MCF 10A (cell line): ENCODE measurements around the gene BNIP1. TPM values are rescaled to one million over a fixed set of nuclear protein-coding genes. Genes with fewer than 3 reads are reported as not detected.

Experiments
- BruUV-seq: library from RNA; stranded (reverse); fragments of 400-500 nt; replicated peaks from 2 replicates; lab custom pipeline; 2021; lab: Mats Ljungman, UMichigan
- CTCF ChIA-PET: fragments of 300-600 bp; sonication (Branson Sonifier 250); formaldehyde crosslinking; extraction: SDS; loops from one replicate; lab custom pipeline; 2021; ENCODE audit warnings: antibody characterized with exemption, inconsistent platforms; lab: Yijun Ruan, JAX
- POLR2A ChIA-PET: fragments of 300-600, 350-650 bp; sonication (Branson Sonifier 250); formaldehyde crosslinking; extraction: SDS; loops from one replicate; lab custom pipeline; 2020; ENCODE audit warnings: antibody characterized with exemption, inconsistent platforms; lab: Yijun Ruan, JAX
- DNase-seq: peaks from one replicate; pipeline ENCODE4 v3.0.0-alpha.2; 2018; ENCODE audit not compliant: unreplicated experiment
- H3K27ac Mint-ChIP-seq: one replicate; pipeline ENCODE4 v1.8.0; 2022; ENCODE audit warnings: mild to moderate bottlenecking, low read depth, mixed read lengths; ENCODE audit not compliant: unreplicated experiment
- H3K27me3 Mint-ChIP-seq: one replicate; pipeline ENCODE4 v1.8.0; 2022; ENCODE audit warnings: mixed read lengths; ENCODE audit not compliant: insufficient read depth, unreplicated experiment
- H3K36me3 Mint-ChIP-seq: one replicate; pipeline ENCODE4 v1.8.0; 2022; ENCODE audit warnings: mild to moderate bottlenecking, moderate library complexity, mixed read lengths; ENCODE audit not compliant: insufficient read depth, unreplicated experiment
- H3K4me1 Mint-ChIP-seq: one replicate; pipeline ENCODE4 v1.8.0; 2022; ENCODE audit warnings: mixed read lengths; ENCODE audit not compliant: insufficient read depth, unreplicated experiment
- H3K4me3 Mint-ChIP-seq: one replicate; pipeline ENCODE4 v1.8.0; 2022; ENCODE audit warnings: mild to moderate bottlenecking, moderate library complexity, mixed read lengths; ENCODE audit not compliant: unreplicated experiment
- H3K9me3 Mint-ChIP-seq: one replicate; pipeline ENCODE4 v1.8.0; 2022; ENCODE audit warnings: mixed read lengths; ENCODE audit not compliant: unreplicated experiment
- intact Hi-C: fragments of 100-400 bp; cut with micrococcal nuclease; formaldehyde crosslinking; loops from 2 replicates; pipeline ENCODE4 v1.14.1; 2022
- total RNA-seq: library from RNA; stranded (reverse); gene quantifications from 2 replicates; pipeline ENCODE4 v1.2.3, GENCODE V29; 2022
- TF ChIP-seq, protein P1 (sequence below): fragments of 200-600 bp; IDR thresholded peaks from one replicate; pipeline ENCODE4 v1.8.0; 2022; ENCODE audit warnings: antibody characterized with exemption, mild to moderate bottlenecking; ENCODE audit not compliant: unreplicated experiment

BNIP1 gene
- total RNA-seq, 1 experiment from 2014 or later: 35.1 TPM

DNA sequence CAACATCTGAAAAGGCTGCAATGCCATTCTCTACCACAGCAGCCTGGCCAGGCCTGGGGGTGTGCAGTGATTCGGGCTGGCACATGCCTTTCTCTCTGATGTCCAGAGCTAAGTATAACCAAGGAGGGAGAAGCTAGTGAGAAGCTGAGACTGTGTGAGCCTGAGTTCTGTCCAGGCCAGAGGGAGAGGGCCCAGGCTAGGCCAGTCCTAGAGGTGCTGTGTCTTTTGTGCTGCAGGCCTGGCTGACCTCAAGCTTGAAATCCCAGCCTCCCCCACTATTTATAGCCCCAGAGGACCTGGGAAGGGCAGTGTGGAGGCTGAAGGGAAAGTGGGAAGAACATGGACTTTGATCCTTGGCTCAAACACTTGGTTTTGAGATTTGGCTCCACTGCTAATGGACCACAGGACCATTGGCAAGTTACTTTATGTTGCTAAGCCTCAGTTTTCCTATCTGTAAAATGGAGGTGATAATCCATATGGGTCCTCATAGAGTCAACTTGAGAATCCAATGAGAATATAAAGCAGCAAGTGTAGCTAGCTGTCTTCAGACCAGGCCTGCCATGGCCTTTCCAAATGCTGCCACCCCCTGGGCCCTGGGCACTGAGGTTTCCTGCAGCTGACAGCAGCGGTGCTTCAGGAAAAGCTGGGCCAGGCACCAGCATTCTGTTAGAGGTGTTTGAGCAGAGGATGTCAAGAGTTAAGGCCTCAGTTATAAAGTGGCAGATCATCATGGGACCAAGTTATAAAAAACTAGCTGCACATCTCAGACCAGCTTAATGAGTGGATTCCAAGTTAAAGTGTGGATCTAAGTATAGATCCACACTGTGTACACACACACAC lies 21.1 kb downstream of the BNIP1 start:
- ChIA-PET POLR2A (interaction anchor here (0.6 to 1.6 kb wide), 2 partner anchors 109 to 127 kb away, joined by 3 to 6 read pairs; no protein-coding TSS in a partner anchor), CTCF (interaction anchor here (0.5 to 3.7 kb wide), 30 partner anchors 8 to 1246 kb away, joined by 3 to 34 read pairs (median 3); no protein-coding TSS in a partner anchor)
- intact Hi-C loops: loop anchor here (1.0 to 5.0 kb wide), 5 partner anchors 37 to 817 kb away; no protein-coding TSS in a partner anchor
- H3K4me1 Mint-ChIP-seq: no peaks in the 10 kb centered on the region
- H3K9me3 Mint-ChIP-seq: no peaks in the 10 kb centered on the region
- no peak for DNase-seq
- no peak overlapping the region for H3K4me3 Mint-ChIP-seq
- BruUV-seq: no TSS peak
- H3K27me3 Mint-ChIP-seq: no peaks in the 10 kb centered on the region
- peaks cover 20% of the 10 kb centered on the region for H3K36me3 Mint-ChIP-seq
- TF ChIP-seq, protein P1, sequence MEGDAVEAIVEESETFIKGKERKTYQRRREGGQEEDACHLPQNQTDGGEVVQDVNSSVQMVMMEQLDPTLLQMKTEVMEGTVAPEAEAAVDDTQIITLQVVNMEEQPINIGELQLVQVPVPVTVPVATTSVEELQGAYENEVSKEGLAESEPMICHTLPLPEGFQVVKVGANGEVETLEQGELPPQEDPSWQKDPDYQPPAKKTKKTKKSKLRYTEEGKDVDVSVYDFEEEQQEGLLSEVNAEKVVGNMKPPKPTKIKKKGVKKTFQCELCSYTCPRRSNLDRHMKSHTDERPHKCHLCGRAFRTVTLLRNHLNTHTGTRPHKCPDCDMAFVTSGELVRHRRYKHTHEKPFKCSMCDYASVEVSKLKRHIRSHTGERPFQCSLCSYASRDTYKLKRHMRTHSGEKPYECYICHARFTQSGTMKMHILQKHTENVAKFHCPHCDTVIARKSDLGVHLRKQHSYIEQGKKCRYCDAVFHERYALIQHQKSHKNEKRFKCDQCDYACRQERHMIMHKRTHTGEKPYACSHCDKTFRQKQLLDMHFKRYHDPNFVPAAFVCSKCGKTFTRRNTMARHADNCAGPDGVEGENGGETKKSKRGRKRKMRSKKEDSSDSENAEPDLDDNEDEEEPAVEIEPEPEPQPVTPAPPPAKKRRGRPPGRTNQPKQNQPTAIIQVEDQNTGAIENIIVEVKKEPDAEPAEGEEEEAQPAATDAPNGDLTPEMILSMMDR: no peak
- no peak overlapping the region for H3K27ac Mint-ChIP-seq

GRCh38 chr5:173172166-173172565 lies 27.8 kb downstream of the BNIP1 start:
- Mint-ChIP-seq H3K4me3 (no peak overlapping the region), H3K27ac (no peak overlapping the region), H3K27me3 (no peaks in the 10 kb centered on the region), H3K4me1 (no peaks in the 10 kb centered on the region), H3K9me3 (no peaks in the 10 kb centered on the region), H3K36me3 (no peaks in the 10 kb centered on the region)
- TF ChIP-seq, protein P1: no peak
- no TSS peak for BruUV-seq
- POLR2A ChIA-PET: interaction anchor here (1.3 kb wide), 1 partner anchor 157 kb away, joined by 3 read pairs; the partner anchor contains the start of gene STC2
- intact Hi-C loops: no loop called here
- no peak for DNase-seq
- CTCF ChIA-PET: interaction anchor here (0.7 to 1.1 kb wide), 2 partner anchors 211 to 816 kb away, joined by 3 to 6 read pairs; no protein-coding TSS in a partner anchor

DNA sequence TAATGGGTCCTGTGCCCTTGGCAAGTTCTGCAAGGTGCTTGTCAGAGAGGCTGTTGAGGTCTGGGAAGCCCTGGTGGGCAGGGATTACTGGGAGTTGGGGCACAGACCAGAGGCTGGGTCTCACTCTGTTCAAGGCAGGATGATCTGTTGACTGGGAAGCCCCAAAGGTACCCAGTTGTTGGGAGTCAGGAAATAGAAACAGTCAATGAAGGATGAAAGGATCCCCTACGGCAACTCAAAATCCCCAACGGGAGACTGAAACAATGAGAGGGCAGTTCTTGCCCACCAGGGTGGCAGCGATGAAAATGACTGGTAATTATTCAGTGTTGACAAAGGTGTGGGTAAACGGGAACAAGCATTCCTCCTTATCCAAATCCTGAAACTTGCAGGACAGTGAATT lies 31.2 kb downstream of the BNIP1 start:
- CTCF ChIA-PET: no interaction called here
- H3K36me3 Mint-ChIP-seq: no peaks in the 10 kb centered on the region
- POLR2A ChIA-PET: no interaction called here
- intact Hi-C loops: no loop called here
- H3K27me3 Mint-ChIP-seq: no peaks in the 10 kb centered on the region
- no peak overlapping the region for H3K4me3 Mint-ChIP-seq
- no peak for DNase-seq
- BruUV-seq: no TSS peak
- no peaks in the 10 kb centered on the region for H3K4me1 Mint-ChIP-seq
- TF ChIP-seq, protein P1: no peak
- H3K27ac Mint-ChIP-seq: no peak overlapping the region
- H3K9me3 Mint-ChIP-seq: no peaks in the 10 kb centered on the region

- no peak overlapping the region for H3K4me3 Mint-ChIP-seq
- no peaks in the 10 kb centered on the region for H3K27me3 Mint-ChIP-seq
- ChIA-PET POLR2A (interaction anchor here (0.7 kb wide), 1 partner anchor 43 kb away, joined by 3 read pairs; no protein-coding TSS in a partner anchor), CTCF (interaction anchor here (0.5 kb wide), 1 partner anchor 305 kb away, joined by 3 read pairs; no protein-coding TSS in a partner anchor)
- no peaks in the 10 kb centered on the region for H3K36me3 Mint-ChIP-seq
- no peaks in the 10 kb centered on the region for H3K4me1 Mint-ChIP-seq
- H3K27ac Mint-ChIP-seq: no peak overlapping the region
- TF ChIP-seq, protein P1: no peak
- intact Hi-C loops: no loop called here
- no peak for DNase-seq
- no TSS peak for BruUV-seq
- H3K9me3 Mint-ChIP-seq: no peaks in the 10 kb centered on the region
These were observed 34.1 kb downstream of the BNIP1 start for GRCh38 chr5:173178369-173178910.
